NCI-H510A (cell line): ENCODE data around the gene ZNF485.
A peak's percentile ranks its signal among the peaks of the same experiment; 100 is the strongest.
"Not testable (repeated sequence)": the region's sequence is repeated elsewhere in the genome, so short reads cannot be mapped to it uniquely, and the experiment has no call there.

Experiments used
- DNase-seq: peaks from one replicate; lab custom pipeline; 2025; lab: John Stamatoyannopoulos, UW

The ZNF485 gene

DNA sequence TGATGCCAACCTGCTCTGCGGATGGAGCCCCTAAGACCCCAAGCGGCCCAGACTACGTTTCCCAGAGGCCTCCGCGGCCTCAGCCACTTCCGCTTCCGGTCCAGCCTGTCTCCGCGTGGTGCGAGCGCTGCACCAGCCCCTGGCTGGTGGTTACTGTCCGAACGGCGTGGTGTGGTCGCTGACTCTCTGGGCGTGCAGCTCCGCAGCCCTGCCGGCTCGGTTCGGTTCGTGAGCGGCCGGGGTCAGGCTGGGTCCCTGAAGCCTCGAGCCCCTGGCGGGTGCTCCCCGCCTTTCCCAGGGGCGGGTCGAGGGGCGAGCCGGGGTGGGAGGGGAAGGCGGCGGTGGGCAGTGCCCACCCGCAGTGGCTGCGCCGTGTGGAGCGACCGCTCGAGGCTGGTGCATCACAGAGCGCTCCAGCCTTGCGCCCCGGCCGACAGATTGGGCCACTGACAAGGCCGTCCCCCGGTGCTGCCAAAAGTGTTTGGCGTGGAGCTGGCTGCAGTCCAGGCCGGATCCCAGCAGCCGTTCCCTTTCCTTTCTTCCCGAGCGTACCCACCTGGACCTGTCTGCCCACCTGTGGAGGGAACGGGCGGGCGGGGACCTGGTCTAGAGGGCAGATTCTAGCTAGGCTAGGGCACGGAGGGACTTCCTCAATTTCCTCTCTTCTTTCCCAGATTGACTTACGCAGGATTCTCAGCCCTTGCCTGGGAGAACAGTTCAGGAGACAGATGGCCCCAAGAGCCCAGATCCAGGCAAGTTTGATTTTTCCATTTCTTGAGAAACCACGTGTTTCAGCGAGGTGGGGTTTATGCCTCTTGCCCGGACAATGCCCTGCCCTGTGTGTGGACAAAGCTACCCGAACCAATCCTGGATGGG is at the start of gene ZNF485:
Gene ZNF485 (plus strand): TSS at position 116 of the 876 bp plus-strand sequence. CDS start 613 bp downstream, at position 729.
- DNase-seq: peak; percentile 28

DNA sequence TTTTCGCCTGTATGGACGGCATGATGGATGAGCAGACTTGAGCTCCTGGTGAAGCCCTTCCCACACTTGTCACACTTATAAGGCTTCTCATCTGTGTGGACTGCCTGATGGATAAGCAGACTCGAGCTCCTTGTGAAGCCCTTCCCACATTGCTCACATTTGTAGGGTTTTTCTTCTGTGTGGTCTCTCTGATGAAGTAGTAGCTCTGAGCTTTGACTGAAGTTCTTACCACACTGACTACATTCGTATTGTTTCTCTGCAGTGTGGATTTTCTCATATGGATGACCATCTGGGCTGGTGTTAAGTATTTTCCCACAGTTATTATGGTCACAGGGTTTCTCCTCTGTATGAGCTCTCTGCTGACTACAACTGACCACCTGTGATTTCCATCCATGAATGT is 49.0 kb upstream of the ZNF485 start:
- no peak for DNase-seq

DNA sequence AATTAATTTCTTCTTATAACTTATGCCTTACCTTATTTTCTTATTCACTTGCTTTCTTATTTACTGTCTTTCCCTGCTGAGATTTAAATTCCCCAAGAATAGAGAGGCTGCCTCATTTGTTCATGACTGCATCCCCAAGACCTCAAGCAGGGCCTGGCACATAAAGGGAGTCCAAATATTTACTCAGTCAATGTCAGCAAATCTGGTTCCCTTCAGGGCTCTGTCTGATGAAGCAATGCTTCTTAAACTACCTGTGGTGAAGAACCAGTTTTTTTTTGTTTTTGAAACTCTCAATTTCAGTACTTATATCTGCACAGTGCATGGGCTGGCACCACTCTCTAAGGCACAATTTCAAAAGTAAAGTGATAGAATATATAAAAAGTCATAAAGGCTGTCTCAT is 36.6 kb upstream of the ZNF485 start:
- DNase-seq: no peak

DNA sequence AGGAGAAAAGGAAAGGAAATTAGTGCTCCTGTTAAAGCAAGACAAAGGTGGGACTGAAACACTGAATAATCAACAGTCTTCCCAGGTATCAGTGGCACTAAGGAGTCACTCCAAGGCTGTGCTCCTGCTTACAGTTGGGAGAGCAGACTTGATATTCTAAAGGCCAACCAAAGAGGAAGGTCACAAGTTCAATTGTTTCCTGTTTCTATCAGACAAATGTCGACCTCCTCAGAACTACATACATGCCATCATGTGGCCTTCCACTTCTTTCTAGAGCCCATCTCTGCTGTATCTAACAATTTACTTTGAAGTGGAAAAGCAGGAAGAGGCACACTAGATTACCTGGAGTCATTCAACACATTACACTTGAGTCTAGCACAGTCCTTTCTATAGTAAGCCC is 35.3 kb upstream of the ZNF485 start:
- no peak for DNase-seq

DNA sequence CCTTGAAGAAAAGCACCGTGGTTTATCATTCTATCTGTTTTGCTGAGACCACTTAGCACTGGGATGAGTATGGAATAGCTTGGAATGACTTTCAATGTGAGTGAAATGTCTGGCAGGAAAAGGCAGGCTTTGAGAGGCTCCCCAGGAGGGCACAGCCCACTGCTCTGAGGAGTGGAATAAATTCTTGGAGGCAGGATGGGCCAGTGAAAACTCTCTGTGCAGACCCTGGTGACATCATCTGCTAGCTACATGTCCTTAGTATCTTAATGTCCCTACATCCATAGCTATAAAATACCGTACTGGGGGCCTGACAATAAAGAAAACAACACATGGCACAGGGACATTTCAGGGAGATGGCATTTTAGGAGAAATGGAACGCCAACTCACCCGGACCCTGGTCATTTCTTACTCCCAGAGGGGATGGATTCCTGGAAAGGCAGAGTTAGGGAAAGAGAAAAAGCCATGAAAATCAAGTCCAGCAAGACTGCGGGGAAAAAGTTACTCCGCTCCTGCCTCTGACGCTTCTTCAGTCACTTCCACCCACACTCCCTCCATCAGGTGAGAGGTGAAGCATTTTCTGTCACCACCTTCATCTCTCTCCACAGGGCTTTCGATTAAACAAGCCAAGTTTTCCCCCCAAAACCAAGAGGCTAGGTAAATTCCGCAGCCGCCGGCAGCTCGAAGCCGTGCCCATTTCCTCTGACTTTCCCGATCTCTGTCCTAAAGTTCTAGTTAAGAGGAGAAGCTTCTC is 32.8 kb upstream of the ZNF485 start:
- DNase-seq: no peak

DNA sequence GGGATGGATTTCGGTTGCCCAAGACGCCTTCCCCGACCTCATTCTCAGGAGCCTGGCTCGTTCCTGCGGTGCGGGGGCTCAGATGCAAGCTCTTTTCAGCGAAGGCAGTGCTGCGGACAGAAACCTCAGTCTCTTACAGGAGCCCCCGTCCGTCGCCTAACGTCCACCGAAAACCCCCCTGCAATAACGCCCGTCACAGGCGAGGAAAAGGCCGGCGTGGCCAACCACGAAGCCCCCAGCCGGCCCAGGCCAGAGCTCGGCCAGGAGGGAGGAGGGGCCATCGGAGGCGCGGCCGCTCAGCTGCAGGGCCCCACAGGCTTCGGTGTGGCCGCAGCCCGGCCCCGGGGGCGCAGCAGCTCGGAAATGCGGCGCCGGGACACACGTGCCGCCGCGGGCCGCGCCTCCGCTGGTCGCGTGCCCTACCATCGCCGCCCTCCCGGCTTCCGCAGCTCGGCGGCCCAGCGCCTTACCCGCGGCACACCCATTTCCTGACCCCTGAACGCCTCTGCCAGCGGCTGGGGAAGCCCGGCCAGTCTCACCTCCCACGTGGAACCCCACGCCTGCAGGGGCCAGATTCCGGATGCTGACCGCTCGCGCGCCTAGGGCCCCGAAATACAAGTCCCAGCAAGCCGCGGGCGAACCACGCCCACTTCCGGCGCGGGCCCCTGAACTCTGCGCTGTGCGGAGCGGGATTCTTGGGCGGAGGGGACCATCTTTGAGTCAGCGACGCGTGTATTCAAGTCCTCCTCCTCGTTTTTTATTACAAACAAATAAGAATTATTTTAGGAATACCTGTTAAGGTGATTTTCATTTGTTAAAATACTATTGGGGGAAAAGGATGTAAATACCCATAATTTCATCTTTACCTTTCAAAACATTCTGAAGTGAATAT is 32.0 kb upstream of the ZNF485 start, which contains the start of gene ZNF239:
Gene ZNF239 (minus strand): TSS at position 616 of the 892 bp plus-strand sequence. CDS start 16,537 bp downstream, outside the sequence.
- peak; percentile 37 for DNase-seq

DNA sequence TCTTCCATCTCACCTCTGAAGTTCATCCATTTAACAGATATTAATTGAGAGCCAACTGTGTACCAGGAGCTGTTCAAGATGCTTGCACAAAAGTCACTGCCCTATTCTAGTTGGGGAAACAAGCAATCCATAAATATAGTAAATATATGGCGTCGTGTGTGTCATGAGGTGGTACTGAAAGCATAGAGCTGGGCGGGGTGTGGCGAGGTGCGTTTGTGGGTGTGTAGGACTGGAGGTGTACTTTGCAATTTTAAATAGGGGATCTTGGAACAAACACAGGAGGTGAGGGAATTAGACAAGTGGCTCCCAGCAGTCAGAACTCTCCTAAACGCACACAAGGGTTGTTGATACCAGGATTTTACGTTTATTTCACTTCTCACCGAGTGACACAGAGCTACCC is 31.3 kb upstream of the ZNF485 start:
- no peak for DNase-seq

DNA sequence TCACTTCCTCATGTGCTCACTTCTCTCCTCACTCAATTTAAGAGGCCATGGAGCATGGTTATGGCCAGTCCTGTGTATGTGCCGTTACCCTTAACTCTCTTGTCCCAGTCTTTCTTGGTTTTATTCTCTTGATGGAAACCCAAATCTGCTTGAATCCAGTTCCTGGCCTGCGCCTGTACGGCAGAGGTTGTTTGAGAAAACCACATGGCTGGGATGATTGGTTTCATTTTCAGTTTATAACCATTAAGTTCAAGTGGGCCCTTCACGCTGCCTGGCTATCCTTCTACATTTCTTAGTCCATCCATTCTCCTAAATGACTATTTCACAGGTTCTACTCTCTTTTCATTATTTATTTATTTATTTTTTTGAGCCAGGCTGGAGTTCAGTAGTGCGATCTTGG is 30.2 kb upstream of the ZNF485 start:
- no peak for DNase-seq

DNA sequence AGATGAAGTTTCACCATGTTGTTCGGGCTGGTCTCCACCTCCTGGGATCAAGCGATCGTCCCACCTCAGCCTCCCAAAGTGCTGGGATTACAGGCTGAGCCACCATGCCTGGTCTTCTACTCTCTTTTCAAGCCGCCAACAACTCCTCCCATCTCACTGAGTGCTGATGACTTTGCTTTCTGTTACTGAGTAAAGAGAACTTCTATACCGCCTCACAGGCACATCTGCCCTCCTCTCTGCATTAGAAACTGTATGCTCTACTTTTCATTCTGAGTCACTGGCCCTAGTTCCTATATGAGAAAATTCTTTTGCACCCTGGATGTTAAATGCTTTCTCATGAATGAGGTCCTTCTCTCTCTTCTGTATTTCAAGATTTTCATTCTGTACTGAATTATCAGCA is 29.7 kb upstream of the ZNF485 start:
- no peak for DNase-seq

DNA sequence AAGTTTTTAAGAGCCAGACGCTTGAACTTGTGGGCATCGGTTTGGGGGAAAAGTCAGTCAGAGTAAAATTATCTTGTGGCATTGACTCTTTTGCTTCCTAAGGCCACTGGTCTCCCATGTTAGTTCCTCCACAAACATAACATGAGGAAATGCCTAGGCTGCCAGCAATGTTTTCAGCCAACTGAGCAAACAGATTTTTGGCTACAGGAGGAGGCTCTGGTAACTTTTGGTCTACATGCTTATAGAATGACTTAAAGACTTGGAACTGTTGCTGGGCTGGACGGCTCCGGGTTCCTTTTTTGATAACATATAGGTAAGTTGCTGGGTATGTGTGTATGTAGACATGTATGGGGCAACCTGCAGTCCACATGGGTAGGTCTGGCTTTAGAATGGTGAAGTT is 22.2 kb upstream of the ZNF485 start:
- DNase-seq: no peak

DNA sequence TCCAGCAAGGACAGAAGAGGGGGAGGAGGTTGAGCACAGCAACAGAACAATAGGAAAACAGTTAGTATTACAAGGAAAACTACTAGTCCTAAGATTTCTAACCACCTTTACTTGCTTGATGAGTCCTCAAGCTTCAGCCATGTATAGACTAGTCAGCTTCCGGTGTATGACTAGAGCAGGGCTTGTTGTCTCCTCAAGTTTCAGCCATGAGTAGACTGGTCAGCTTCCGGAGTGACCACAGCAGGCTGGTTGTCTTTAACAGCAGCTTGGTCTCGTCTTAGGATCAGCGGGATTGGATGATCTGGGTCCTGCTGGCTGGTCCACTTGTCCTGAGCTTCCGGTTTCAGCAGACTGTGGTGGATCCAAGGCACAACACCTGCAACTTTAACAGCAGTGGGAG is 21.2 kb upstream of the ZNF485 start:
- DNase-seq: no peak

DNA sequence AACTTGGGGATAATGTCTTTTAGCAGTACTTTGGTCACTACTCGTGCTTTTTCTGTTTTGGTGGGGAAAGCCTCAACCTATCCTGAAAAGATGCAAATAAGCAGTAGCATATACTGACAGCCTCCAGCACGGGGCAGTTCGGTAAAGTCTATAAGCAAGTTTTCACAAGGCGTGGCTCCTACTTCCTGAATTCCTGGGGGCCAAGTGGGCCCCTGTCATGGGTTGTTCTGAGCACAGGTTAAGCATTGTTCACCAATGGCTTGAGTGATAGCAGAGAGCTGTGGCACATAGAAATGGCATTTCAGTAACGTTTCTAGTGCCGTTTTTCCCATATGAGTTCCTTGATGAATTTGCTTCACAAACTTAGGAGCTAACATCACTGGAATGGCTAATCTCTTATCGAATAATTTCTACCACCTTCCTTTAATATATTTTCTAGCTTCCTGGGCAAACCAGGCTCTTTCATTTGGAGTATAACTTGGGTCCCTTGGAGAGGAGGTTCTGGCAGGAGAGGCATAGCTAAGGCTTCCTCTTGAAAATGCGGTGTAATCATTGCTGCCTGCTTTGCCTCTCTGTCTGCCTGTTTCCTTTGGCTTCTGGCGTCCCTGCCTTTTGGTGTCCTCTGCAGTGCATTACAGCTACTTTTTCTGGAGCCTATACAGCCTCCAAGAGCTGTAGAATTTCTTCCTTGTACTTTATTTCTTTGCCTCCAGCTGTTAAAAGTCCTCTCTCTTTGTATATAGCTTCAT is 20.1 kb upstream of the ZNF485 start:
- no peak for DNase-seq

DNA sequence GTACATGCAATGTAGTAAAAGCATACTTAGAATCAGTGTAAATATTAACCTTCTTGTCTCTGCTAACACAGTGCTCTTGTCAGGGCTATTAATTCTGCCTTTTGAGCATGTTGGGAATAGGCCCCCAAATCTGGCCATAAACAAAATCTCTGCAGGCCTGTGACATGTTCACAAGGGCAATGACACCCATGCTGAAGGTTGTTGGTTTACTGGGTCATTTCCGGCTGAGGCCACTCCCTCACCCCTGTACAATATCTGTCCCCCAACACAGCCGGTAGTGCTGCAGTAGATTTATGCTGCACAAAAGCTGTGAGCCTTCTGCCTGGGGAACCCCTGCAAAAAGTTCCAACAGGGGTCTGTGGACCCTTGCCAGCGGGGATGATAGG is 19.5 kb upstream of the ZNF485 start:
- DNase-seq: not testable (repeated sequence)

DNA sequence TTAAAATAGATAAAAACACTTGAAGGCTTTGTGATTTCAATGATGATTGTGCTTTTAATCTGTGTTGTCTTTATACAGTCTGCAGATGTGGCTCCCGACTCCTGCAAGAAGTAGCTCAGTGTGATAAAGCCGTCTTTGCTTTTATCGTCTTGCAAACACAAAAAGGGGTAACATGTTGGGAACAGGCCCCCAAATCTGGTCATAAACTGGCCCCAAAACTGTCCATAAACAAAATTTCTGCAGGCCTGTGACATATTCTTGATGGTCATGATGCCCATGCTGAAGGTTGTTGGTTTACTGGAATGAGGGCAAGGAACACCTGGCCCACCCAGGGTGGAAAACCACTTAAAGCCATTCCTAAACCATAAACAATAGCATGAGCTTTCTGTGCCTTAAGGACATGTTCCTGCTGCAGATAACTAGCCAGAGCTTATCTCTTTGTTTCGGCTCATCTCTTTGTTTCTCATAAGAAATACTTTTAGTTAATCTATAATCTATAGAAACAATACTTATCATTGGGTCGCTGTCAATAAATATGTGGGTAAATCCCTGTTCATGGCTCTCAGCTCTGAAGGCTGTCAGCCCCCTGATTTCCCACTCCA is 14.8 kb upstream of the ZNF485 start:
- no peak for DNase-seq

DNA sequence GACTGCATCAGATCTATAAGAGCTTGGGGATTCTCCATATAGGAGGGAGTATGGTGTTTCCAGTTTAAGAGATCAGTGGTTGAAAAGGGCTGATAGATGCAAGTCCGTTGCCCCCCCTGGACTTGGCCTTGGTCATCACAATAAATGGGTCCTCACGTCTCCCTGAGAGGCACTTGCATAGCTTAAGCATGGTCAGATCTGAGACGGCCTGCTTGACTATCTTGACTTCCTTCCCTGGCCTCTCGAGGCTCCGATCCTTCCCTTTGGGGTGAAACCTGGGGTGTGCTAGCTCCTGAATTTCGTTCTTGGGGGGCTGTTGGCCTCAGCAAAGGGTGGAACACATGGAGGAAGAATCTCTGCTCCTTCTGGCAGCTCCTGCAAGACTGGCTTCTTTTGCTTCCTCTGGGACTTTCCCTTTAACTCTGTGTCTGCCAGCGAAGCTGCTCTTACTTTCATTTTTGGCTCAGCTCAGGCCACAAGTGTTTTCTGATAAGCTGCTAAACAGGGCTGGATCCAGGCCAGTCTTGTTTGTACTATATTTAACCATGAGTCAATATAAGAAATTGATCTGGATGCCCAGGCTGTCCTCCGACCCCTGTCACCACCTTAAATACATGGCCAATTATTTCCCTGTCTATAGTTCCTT is 11.2 kb upstream of the ZNF485 start:
- DNase-seq: no peak

DNA sequence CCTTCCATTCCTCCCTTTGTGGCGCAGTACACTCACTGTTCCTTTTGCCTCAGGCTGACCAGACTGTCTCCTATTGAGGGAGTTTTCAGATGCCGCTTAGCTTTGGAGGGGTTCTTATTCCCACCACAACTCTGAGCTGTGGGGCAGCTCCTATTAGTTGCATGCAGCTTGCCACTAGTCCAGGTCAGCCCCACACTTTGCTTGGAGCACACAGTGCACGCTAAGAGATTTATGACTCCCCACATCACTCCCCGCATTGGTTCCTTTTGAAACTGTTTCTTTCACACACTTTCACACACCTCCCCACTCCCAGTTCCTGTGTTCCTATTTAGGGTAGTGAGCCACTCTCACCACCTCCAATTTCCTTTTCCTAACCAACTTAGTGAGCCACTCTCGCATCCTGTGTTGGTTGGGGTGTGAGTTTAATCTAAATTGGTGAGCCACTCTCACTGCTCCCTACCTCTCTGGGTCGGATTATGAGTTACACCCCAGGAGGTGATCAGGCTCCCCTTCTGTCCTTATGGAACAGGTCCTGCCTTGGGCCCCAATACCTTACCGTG is 10.4 kb upstream of the ZNF485 start:
- no peak for DNase-seq

DNA sequence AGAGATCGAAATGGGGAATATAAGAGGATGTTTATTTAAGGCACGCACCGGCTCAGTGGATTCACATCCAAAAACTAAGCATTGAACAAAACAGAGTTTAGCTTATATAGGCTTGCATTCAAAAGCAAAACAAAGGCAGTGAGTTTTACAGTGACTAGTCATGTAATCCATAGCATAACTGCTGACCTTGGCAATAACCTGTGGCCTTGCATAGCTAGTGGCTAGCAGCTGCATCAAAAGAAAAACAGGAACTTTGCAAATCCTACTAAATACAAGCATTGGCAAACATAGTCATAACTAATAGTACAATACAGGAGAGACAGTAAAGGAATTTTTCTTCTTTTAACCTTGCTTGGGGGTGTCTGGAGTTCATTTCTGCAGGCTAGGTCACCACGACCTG is 9.7 kb upstream of the ZNF485 start:
- DNase-seq: no peak

DNA sequence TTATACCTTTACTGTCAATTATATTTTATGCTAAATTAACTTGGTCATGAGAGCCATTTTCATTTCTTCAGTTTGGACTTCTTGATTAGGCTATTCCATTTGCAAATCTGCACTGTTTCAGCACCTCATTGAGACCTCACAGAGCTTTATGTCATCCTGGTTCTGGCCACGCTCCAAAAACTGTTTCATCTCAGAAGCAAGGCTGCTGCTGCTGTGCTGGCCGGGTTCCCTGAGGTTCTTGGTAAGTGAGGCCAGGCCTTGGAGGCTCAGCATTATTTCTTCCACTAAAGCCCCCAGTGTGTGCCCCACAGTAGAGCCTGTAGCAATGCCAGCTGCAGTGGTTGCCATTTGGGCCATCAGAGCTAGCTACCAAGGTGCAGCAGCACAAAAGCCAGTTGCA is 7.8 kb upstream of the ZNF485 start:
- DNase-seq: no peak

DNA sequence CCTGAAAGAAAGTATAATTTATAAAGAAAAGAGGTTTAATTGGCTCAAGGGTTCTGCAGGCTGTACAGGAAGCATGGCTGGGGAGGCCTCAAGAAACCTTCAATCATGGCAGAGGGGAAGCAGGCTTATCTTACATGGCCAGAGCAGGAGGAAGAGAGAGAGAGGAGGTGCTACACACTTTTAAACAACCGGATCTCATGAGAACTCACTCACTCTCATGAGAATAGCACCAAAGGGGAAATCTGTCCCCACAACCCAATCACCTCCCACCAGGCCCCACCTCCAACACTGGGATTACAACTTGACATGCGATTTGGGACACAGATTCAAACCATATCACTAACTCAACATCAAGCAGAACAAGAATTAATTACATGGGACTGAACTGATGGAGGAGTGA is 6.9 kb upstream of the ZNF485 start:
- DNase-seq: no peak

DNA sequence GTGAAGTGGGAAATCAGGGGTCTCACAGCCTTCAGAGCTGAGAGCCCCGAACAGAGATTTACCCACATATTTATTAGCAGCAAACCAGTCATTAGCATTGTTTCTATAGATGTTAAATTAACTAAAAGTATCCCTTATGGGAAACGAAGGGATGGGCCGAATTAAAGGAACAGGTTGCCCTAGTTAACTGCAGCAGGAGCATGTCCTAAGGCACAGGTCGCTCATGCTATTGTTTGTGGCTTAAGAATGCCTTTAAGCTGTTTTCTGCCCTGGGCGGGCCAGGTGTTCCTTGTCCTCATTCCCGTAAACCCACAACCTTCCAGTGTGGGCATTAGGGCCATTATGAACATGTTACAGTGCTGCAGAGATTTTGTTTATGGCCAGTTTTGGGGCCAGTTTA is 4.7 kb upstream of the ZNF485 start:
- DNase-seq: not testable (repeated sequence)
